Esophagus muscularis mucosa (tissue), 4 donors: Measurements from ENCODE around the gene FAM120C. TPM values are rescaled to one million over a fixed set of nuclear protein-coding genes. Genes with fewer than 3 reads are reported as not detected.

Experiments used
- DNase-seq: peaks from one replicate; pipeline ENCODE4 v3.0.0-alpha.2; 2017; ENCODE audit errors: extremely low spot score
- H3K27ac ChIP-seq, 4 donors: fragments of 200-600 bp; sonication (generic); replicated peaks in 1 of 4; 1 replicate in 3 of 4; 2 replicates in 1 of 4; pipeline ENCODE4 v1.5.1; 2016 to 2019; ENCODE audit warnings: mild to moderate bottlenecking in 1 of 4
- H3K27me3 ChIP-seq, 4 donors: fragments of 200-600 bp; sonication (generic); one replicate each; pipeline versions ENCODE4 v1.5.1 to v1.6.0; 2016 to 2019
- H3K36me3 ChIP-seq, 4 donors: fragments of 200-600 bp; sonication (generic); one replicate each; pipeline ENCODE4 v1.5.1; 2016 to 2019
- H3K4me1 ChIP-seq, 4 donors: fragments of 200-600 bp; sonication (generic); one replicate each; pipeline ENCODE4 v1.5.1; 2016 to 2019
- H3K4me3 ChIP-seq, 4 donors: fragments of 200-600 bp; sonication (generic); 1 replicate in 2 of 4; 2 replicates in 2 of 4; pipeline ENCODE4 v1.5.1; 2016 to 2019; ENCODE audit warnings: mild to moderate bottlenecking in 4 of 4, moderate library complexity in 1 of 4
- H3K9me3 ChIP-seq, 4 donors: fragments of 200-600 bp; sonication (generic); 1 replicate in 3 of 4; 2 replicates in 1 of 4; pipeline ENCODE4 v1.5.1; 2016 to 2019
- EP300 ChIP-seq: sonication (generic); formaldehyde crosslinking; IDR thresholded peaks from one replicate; pipeline ENCODE4 v1.6.1; 2017; ENCODE audit warnings: antibody characterized with exemption
- POLR2A ChIP-seq: fragments of 450-650 bp; IDR thresholded peaks from one replicate; pipeline ENCODE4 v1.6.1; 2017; ENCODE audit warnings: antibody characterized with exemption, moderate library complexity, mild to moderate bottlenecking, low read depth
- POLR2AphosphoS5 ChIP-seq, 2 donors: sonication (generic); formaldehyde crosslinking; IDR thresholded peaks; one replicate each; pipeline ENCODE4 v1.6.1; 2017; ENCODE audit warnings: antibody characterized with exemption in 2 of 2
- WGBS: methylation state at CpG from one replicate; pipeline ENCODE4 v1.1.5; 2018; 5-methylcytosine and 5-hydroxymethylcytosine counted together
- intact Hi-C: fragments of 100-400 bp; cut with DNase I; formaldehyde crosslinking; loops from one replicate; pipeline ENCODE4 v1.15.1; 2023
- total RNA-seq, 4 donors: library from RNA; depleted of rRNA; stranded (reverse); fragments of >200 nt; gene quantifications; one replicate each; pipeline versions ENCODE4 v1.1.0 to v1.2.1, GENCODE V29; 2016
- TF ChIP-seq, protein P1 (sequence below), 3 experiments: fragments of 200-600 bp in 2 of 3; fragments of 450-650 bp in 1 of 3; sonication (generic) in 2 of 3; IDR thresholded peaks; one replicate each; pipeline ENCODE4 v1.5.1; 2017 to 2019; ENCODE audit warnings: antibody characterized with exemption in 3 of 3, mild to moderate bottlenecking in 2 of 3, moderate library complexity in 1 of 3

Gene FAM120C
- total RNA-seq, 4 donors from 2014 or later: 3.3 to 7.0 (median 5.9) TPM

DNA sequence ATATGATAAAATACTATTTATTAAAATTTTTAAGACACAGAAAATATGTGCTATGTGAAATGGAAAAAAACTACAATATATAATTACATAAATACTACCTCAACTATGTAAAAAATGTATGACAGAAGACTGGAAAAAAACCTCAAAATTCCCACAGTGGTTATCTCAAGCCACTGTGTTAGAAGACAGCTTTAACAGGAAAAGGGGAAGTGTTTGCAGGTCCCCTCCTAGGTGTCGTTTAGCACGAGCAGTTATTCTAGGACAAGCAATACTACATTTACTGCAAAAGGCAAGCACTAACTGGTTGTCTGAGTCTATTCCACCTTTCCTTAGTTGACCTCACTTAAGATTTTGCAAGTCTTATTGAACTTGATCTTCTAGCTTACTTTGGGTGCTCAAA is 93.9 kb downstream of the FAM120C start:
- Histone ChIP-seq H3K27me3 (no peaks in the 10 kb centered on the region), H3K36me3 (peaks cover 0 to 14% (median 12%) of the 10 kb centered on the region in 4 donors), H3K9me3 (no peaks in the 10 kb centered on the region), H3K4me3 (no peak overlapping the region), H3K27ac (no peak overlapping the region), H3K4me1 (no peaks in the 10 kb centered on the region)
- TF ChIP-seq POLR2AphosphoS5 (IDR thresholded peaks at IDR 0.05) (no peak), EP300 (no peak), POLR2A (no peak)
- TF ChIP-seq, protein P1, sequence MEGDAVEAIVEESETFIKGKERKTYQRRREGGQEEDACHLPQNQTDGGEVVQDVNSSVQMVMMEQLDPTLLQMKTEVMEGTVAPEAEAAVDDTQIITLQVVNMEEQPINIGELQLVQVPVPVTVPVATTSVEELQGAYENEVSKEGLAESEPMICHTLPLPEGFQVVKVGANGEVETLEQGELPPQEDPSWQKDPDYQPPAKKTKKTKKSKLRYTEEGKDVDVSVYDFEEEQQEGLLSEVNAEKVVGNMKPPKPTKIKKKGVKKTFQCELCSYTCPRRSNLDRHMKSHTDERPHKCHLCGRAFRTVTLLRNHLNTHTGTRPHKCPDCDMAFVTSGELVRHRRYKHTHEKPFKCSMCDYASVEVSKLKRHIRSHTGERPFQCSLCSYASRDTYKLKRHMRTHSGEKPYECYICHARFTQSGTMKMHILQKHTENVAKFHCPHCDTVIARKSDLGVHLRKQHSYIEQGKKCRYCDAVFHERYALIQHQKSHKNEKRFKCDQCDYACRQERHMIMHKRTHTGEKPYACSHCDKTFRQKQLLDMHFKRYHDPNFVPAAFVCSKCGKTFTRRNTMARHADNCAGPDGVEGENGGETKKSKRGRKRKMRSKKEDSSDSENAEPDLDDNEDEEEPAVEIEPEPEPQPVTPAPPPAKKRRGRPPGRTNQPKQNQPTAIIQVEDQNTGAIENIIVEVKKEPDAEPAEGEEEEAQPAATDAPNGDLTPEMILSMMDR (IDR thresholded peaks at IDR 0.05): no peak
- DNase-seq: no peak
- intact Hi-C loops: no loop called here
- 80% methylated on average over 2 of the region's 2 CpGs for WGBS

DNA sequence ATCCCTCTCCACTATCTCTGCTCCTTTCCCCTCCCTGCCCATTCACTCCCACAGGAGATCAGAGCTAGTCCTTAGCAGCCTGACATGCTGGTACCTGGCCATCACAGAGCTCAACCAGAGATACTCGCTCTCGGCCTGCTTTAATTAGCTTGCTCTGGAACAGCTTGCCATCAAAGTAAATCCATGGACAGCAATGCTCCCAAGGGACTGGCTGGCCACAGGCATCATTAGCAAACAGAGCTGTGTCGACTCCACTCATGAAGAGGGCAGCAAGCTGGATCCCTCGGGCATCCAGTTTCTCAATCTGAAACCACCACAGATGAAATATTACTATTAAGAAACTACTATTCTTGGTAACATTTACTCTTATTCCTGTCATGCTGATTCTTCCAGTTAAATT is 95.4 kb downstream of the FAM120C start:
- peaks cover 0 to 15% (median 14%) of the 10 kb centered on the region in 4 donors for H3K36me3 ChIP-seq
- DNase-seq: no peak
- WGBS: 76% methylated on average over 4 of the region's 4 CpGs
- H3K27ac ChIP-seq: no peak overlapping the region
- H3K4me3 ChIP-seq: no peak overlapping the region
- no peaks in the 10 kb centered on the region for H3K27me3 ChIP-seq
- H3K9me3 ChIP-seq: no peaks in the 10 kb centered on the region
- TF ChIP-seq POLR2A (no peak), EP300 (no peak), POLR2AphosphoS5 (IDR thresholded peaks at IDR 0.05) (no peak)
- TF ChIP-seq, protein P1 (IDR thresholded peaks at IDR 0.05): no peak
- H3K4me1 ChIP-seq: no peaks in the 10 kb centered on the region
- intact Hi-C loops: no loop called here

DNA sequence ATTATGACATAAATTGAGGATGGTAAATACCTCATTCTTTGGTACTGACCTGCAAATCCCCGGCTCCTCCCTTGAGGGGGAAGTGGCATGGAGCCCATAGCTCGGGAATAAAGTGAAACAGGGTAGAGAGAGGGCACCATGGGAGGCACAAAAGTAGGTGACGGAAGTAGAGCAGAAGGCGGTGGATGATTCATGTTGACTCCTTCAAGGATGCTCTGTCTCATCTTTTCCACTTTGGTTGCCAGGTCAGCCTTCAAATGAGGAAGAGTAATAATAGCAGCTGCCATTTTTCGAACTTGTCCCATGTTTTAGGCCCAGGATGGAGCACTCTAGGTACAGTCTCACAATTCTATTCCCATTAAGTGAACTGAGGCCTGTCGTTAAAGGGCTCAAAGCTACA is 97.4 kb downstream of the FAM120C start:
- peaks cover 0 to 19% (median 16%) of the 10 kb centered on the region in 4 donors for H3K36me3 ChIP-seq
- no peaks in the 10 kb centered on the region for H3K4me1 ChIP-seq
- no peak overlapping the region for H3K27ac ChIP-seq
- TF ChIP-seq POLR2A (no peak), EP300 (no peak), POLR2AphosphoS5 (IDR thresholded peaks at IDR 0.05) (no peak)
- TF ChIP-seq, protein P1 (IDR thresholded peaks at IDR 0.05): no peak
- no peaks in the 10 kb centered on the region for H3K9me3 ChIP-seq
- 82% methylated on average over 6 of the region's 6 CpGs for WGBS
- no peak overlapping the region for H3K4me3 ChIP-seq
- intact Hi-C loops: no loop called here
- H3K27me3 ChIP-seq: no peaks in the 10 kb centered on the region
- DNase-seq: no peak

DNA sequence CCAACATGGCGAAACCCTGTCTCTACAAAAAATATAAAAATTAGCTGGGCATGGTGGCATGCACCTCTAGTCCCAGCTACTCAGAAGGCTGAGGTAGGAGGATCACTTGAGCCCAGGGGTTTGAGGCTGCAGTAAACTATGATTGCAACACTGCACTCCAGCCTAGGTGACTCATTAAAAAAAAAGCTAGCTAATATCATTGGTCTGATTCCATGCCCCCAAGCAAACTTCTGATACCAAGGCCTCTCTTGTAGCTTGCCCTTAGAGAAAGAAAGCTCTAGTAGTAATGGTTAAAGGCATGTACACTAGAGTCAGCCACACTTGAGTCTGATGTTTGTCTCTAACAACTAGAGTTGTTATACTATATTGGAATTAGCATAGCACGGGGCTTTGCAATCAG is 106.2 kb downstream of the FAM120C start:
- no peak for DNase-seq
- no peak overlapping the region for H3K4me3 ChIP-seq
- WGBS: 89% methylated on average over 2 of the region's 2 CpGs
- intact Hi-C loops: no loop called here
- H3K9me3 ChIP-seq: no peaks in the 10 kb centered on the region
- TF ChIP-seq EP300: no peak
- TF ChIP-seq, protein P1 (IDR thresholded peaks at IDR 0.05): no peak
- TF ChIP-seq POLR2A: no peak
- no peak for TF ChIP-seq POLR2AphosphoS5 (IDR thresholded peaks at IDR 0.05)
- H3K36me3 ChIP-seq: peaks cover 0 to 32% (median 6%) of the 10 kb centered on the region in 4 donors
- no peaks in the 10 kb centered on the region for H3K4me1 ChIP-seq
- H3K27ac ChIP-seq: no peak overlapping the region
- H3K27me3 ChIP-seq: no peaks in the 10 kb centered on the region

DNA sequence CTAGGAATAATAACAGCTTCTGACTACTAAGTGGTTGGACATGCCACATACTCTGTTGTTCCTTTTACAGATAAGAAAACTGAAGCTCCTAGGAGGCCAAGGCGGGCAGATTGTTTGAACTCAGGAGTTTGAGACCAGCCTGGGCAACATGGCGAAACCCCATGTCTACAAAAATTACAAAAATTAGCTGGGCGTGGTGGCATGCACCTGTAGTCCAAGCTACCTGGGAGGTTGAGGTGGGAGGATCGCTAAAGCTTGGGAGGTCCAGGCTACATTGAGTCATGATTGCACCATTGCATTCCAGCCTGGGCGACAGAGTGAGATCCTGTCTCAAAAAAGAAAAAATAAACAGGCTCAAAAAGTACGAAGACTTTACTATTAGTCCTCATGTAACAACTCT is 108.2 kb downstream of the FAM120C start:
- no peaks in the 10 kb centered on the region for H3K27me3 ChIP-seq
- H3K27ac ChIP-seq: no peak overlapping the region
- intact Hi-C loops: no loop called here
- TF ChIP-seq EP300 (no peak), POLR2AphosphoS5 (IDR thresholded peaks at IDR 0.05) (no peak), POLR2A (no peak)
- TF ChIP-seq, protein P1 (IDR thresholded peaks at IDR 0.05): no peak
- no peak for DNase-seq
- WGBS: 87% methylated on average over 6 of the region's 6 CpGs
- H3K4me1 ChIP-seq: no peaks in the 10 kb centered on the region
- H3K36me3 ChIP-seq: peaks cover 0 to 32% (median 3%) of the 10 kb centered on the region in 4 donors
- H3K9me3 ChIP-seq: no peaks in the 10 kb centered on the region
- no peak overlapping the region for H3K4me3 ChIP-seq
